GM18498 (cell line): Measurements from ENCODE around the gene PIGZ.
A peak's percentile ranks its signal among the peaks of the same experiment; 100 is the strongest.
"Not testable (repeated sequence)": the region's sequence is repeated elsewhere in the genome, so short reads cannot be mapped to it uniquely, and the experiment has no call there.

Experiments used
- ATAC-seq: cut with Tn5 transposase; IDR thresholded peaks from one replicate; pipeline ENCODE4 v1.9.1; 2021; ENCODE audit warnings: mild to moderate bottlenecking, moderate library complexity; ENCODE audit not compliant: unreplicated experiment

PIGZ gene

DNA sequence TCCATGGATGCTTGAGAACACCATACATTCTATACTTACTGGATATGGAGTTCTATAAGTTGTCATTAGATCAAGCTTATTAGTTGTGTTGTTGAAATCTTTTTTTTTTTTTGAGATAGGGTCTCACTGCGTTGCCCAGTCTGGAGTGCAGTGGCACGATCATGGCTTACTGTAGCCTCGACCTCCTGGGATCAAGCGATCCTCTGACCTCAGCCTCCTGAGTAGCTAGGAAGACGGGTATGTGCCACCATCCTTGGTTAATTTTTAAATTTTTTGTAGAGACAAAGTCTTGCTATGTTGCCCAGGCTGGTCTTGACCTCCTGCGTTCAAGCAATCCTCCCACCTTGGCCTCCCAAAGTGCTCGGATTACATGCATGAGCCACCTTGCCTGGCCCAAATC, 13.8 kb downstream of the PIGZ start:
- no peak for ATAC-seq

DNA sequence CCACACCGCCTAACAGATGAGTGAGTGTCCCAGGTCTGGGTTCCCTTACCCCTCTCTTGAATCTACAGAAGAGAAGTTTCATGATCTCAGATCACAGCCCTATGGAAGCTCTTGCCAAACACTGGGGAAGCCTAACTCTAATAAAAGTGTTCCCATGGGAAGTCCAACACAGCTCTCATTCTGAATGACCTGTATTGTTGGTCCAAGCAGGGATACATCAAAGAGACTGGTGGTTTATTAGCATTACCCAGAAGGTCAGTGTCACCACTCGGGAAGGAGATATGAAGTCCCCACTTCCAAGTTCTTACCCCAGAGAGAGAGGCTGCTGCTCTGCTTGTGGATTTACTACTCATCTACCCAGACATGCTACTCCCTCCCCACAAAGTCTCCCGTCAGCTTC, 17.3 kb downstream of the PIGZ start:
- no peak for ATAC-seq

- no peak for ATAC-seq
These were observed 18.9 kb downstream of the PIGZ start for GRCh38 chr3:196949750-196950149.

GRCh38 chr3:196949285-196949619, 19.4 kb downstream of the PIGZ start:
- ATAC-seq = no peak

- ATAC-seq = no peak
These were observed 20.0 kb downstream of the PIGZ start for GRCh38 chr3:196948442-196949284.

DNA sequence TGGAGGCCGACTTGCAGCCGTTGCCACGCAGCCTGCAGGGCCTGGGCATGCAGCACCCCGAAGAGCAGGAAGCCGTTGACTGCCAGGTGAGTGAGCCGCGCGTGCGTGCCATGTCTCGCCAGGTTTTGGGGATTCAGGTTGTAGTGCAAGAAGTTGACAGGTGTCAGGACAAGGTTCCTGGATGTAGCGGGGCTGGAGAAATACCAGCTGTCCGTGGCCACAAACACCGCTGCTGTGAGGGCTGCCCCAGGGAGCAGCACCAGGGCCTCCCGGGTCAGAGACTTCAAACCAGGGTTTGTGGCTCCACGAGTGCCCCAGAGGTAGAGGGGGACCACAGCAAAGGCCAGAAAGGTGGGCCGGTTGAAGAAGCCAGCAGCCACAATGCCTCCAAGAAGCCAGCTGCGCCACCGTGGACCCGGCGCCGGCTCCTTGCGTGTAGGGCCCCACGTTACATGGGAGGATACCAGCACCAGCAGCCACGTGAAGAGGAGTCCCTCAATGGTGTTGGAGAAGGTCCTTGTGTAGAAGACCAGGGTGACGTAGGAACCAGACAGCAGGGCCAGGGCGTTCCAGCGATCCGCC, 20.7 kb downstream of the PIGZ start:
- ATAC-seq = no peak

DNA sequence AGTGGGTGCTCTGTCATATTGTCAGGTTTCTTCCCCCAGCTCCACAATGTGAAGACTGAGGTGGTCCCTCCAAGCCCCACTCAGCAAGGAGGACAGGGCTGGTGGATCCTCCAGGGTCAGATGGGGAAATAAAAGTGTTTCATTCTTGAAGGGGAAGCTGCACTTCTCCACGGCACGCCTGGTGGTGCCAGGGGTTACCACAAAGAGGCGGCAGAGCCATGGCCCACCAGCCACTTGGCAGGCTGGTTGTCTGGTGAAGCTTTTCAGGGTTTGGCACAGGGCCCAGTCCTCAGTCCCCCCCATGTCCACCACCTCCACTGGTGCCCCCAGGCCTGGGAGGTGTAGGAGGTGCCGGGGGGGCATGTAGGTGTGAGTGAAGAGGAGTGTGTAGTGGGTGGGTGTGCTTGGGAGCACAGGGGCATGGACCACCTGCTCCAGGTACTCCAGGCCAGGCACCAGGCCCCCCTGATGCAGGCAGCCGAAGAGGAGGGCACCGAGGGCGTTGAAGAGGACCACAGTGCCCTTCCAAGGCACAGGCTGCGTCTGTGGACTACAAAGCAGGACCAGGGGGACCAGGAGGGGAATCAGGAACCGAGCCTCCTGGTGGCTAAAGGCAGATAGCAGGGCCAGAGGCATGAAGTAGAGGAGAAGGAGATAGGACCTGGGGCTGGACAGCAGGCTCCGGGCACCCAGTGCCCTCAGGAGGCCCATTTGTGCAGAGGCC, 21.3 kb downstream of the PIGZ start:
- no peak for ATAC-seq

GRCh38 chr3:196944037-196944790, 24.4 kb downstream of the PIGZ start:
- ATAC-seq = not testable (repeated sequence)

DNA sequence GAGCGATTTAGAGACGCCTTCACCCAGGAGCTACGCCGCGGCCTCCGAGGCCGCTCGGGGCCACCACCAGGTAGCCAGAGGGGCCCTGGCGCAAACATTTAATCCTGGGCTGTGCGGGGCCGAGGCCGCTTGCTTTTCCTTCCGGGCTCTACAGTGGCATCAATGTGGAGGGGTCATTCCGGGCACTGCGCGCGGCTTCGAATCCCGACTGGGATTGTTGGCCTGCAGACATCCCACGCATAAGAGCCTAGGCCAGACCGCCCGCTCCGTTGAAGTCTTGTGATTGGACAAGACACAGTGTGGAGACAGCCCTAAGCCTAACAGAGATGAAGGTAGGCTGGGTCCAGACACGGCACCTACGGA, 25.7 kb downstream of the PIGZ start:
- ATAC-seq = peak; percentile 20

GRCh38 chr3:196942226-196942914, 26.3 kb downstream of the PIGZ start, which contains the start of gene NCBP2:
Gene NCBP2 (minus strand): TSS chr3:196942528. CDS start chr3:196942503, 25 bp downstream.
- peak; percentile 91 for ATAC-seq

GRCh38 chr3:196941729-196942225, 26.9 kb downstream of the PIGZ start:
- ATAC-seq = peak; percentile 31

GRCh38 chr3:196938576-196938975, 30.1 kb downstream of the PIGZ start:
- no peak for ATAC-seq

GRCh38 chr3:196938124-196938523, 30.5 kb downstream of the PIGZ start:
- ATAC-seq = no peak

GRCh38 chr3:196936288-196936687, 32.3 kb downstream of the PIGZ start:
- no peak for ATAC-seq

DNA sequence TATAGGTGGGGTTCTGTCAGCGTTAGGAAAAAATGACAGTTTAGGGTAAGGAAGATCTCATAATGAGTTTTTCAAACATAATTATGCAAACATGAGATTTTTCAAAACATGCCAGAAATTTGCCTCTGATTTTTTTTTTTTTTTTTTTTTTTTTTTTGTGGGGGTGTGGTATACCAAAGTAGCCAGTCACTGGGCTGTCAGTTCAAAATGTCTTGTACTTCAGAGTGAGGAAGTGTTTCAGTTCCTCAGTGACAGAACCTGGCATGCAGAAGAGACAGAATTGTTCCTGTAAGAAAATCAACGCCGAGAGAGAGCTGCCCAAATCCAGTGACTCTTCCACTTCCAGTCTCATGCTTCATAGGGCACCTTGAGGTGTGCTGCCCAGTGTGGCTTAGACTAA, 36.0 kb downstream of the PIGZ start:
- ATAC-seq = no peak

GRCh38 chr3:196931828-196932587, 36.6 kb downstream of the PIGZ start:
- ATAC-seq = no peak

- no peak for ATAC-seq
These were observed 37.5 kb downstream of the PIGZ start for GRCh38 chr3:196931157-196931556.

- ATAC-seq = no peak
These were observed 40.8 kb downstream of the PIGZ start for GRCh38 chr3:196927571-196928453.

- no peak for ATAC-seq
These were observed 47.9 kb downstream of the PIGZ start for GRCh38 chr3:196920733-196921132.
